Omental fat pad (tissue), 4 donors: ENCODE data around the gene NIM1K. TPM values are rescaled to one million over a fixed set of nuclear protein-coding genes. Genes with fewer than 3 reads are reported as not detected.
"Not testable (repeated sequence)": the region's sequence is repeated elsewhere in the genome, so short reads cannot be mapped to it uniquely, and the experiment has no call there.

Experiments used
- ATAC-seq: fragments of 150-250 bp; one replicate; pipeline ENCODE4 v1.9.1; 2016; ENCODE audit warnings: mild to moderate bottlenecking, moderate library complexity; ENCODE audit not compliant: low FRiP score
- DNase-seq: peaks from one replicate; pipeline ENCODE4 v3.0.0-alpha.2; 2019; ENCODE audit warnings: low spot score
- total RNA-seq, 4 donors: library from RNA; depleted of rRNA; stranded (reverse); fragments of >200 nt; gene quantifications; one replicate each; pipeline ENCODE4 v1.1.0, GENCODE V29; 2016
- TF ChIP-seq, protein P1 (sequence below), 3 donors: fragments of 450-650 bp; IDR thresholded peaks; one replicate each; pipeline ENCODE4 v1.5.1; 2016 to 2017; ENCODE audit warnings: antibody characterized with exemption in 3 of 3, mild to moderate bottlenecking in 3 of 3, moderate library complexity in 2 of 3

NIM1K gene
- total RNA-seq, 4 donors from 2014 or later, result 0.12 to 0.79 (median 0.19) TPM; not detected in 1

DNA sequence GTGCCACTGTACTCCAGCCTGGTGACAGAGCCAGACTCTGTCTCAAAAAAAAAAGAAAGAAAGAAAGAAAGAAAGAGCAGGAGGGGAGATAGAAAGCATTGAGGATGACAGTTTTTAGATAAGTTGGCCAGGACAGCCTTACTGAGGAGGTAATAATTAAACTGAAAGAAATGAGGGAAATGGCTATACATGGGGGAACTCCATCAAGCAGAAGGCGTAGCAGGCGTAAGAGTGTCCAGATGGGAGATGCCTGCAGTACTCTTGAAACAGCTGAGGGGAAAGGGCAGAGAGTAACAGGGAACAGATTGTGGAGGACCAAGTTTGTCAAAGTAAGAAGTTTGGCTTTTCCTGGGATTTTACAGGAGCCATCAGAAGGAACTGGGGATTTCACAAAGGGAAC is 63.7 kb downstream of the NIM1K start:
- no peak for DNase-seq

DNA sequence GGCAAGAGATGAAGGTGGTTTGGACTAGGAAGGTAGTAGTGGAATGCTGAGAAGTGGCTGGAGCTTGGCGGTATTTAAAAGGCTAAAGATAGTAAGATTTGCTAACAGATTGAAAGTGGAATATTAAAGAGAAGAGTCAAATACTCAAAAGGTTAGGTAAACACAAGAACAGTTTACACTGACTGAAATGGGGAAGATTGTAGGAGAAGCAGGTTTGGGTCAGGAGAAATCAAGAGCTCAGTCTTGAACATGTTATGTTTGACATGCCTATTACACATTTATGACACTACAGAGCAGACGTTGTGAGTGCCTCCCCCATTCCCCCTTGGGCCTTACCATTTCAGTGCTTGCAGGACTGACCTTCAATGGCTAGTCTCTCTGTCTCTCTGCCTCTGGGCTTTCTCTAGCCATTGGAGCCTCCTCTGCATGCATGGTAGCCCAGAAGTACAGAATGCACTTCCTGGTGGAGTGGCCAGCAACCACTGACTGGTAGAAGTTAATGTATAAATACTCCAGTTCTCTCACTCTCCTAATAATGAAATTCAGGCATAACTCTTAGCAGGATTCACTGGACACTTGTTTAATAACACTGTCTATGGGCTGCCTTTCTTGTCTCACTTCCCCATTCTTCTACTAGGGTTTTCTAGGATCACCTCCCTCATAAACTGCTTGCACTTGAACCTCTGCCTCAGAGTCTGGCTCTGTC is 64.4 kb downstream of the NIM1K start:
- TF ChIP-seq, protein P1, sequence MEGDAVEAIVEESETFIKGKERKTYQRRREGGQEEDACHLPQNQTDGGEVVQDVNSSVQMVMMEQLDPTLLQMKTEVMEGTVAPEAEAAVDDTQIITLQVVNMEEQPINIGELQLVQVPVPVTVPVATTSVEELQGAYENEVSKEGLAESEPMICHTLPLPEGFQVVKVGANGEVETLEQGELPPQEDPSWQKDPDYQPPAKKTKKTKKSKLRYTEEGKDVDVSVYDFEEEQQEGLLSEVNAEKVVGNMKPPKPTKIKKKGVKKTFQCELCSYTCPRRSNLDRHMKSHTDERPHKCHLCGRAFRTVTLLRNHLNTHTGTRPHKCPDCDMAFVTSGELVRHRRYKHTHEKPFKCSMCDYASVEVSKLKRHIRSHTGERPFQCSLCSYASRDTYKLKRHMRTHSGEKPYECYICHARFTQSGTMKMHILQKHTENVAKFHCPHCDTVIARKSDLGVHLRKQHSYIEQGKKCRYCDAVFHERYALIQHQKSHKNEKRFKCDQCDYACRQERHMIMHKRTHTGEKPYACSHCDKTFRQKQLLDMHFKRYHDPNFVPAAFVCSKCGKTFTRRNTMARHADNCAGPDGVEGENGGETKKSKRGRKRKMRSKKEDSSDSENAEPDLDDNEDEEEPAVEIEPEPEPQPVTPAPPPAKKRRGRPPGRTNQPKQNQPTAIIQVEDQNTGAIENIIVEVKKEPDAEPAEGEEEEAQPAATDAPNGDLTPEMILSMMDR (IDR thresholded peaks at IDR 0.05), result no peak
- DNase-seq (no peak), ATAC-seq (no peak)

More for the DNA sequence above, 63.7 kb downstream of the NIM1K start:
- TF ChIP-seq, protein P1 (IDR thresholded peaks at IDR 0.05), result no peak
- ATAC-seq, result no peak

DNA sequence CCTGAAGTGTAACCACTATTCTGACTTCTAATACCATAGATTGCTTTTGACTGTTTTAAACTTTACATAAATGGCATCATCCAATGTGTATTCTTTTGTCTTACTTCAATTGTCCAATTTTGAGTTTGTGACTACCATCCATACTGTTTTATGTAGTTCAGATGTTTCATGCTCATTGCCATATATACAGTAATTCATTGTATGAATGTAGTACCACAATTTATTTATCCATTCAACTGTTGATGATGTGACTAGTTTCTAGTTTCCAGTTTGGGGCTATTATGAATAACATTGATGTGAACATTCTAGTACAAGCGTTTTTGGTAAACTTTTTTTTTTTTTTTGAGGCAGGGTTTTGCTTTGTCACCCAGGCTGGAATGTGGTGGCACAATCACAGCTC is 66.1 kb downstream of the NIM1K start:
- ATAC-seq (no peak), DNase-seq (no peak)
- TF ChIP-seq, protein P1 (IDR thresholded peaks at IDR 0.05), result no peak

DNA sequence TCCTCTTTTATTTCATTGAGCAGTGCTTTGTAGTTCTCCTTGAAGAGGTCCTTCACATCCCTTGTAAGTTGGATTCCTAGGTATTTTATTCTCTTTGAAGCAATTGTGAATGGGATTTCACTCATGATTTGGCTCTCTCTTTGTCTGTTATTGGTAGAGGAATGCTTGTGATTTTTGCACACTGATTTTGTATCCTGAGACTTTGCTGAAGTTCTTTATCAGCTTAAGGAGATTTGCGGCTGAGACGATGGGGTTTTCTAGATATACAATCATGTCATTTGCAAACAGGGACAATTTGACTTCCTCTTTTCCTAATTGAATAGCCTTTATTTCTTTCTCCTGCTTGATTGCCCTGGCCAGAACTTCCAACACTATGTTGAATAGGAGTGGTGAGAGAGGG is 70.2 kb downstream of the NIM1K start:
- not testable (repeated sequence) for ATAC-seq, DNase-seq

DNA sequence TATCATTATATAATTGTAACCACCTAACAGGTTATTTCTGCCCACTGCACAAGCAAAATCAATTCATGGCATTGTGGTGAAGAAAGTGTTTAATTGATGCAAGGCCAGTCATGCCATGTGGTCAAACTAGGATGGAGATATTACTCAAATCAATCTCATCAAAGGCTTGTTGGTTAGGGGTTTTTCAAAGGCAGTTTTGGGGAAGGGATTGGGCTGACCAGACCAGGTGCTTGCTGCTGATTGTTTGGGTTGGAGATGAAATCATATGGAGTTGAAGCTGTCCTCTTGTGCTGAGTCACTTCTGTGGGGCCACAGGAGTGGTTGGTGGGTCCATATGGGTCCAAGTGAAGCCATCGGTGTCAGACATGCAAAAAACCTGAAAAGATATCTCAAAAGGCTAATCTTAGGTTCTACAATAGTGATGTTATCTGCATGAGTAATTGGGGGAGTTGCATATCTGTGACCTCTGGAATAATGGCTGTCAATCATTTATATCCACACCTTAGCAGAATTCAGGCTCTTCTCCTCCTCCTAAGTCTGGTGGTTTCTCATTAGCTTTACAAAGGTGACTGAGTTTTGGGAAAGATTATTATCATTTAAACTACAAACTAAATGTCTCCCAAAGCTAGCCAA is 76.3 kb downstream of the NIM1K start:
- DNase-seq (no peak), ATAC-seq (no peak)
- TF ChIP-seq, protein P1 (IDR thresholded peaks at IDR 0.05), result no peak

DNA sequence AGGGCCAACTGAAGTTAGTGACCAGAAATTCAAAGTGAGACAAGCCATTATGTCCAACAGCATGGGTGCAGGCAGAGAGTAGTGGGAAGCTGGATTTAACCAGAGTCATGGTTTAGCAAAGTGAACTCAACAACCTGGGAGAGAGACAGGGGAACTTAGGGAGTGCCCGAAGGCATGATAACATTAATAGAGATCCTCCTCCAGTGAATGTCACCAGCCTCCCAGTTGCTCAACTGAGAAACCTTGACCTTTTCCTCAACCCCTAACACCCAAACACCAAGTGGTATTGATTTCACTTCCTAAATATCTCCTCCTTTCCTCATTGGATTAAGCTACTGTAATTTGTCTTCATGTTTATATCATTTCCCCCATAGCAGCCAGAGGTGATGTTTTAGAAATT is 78.6 kb downstream of the NIM1K start:
- TF ChIP-seq, protein P1 (IDR thresholded peaks at IDR 0.05), result no peak
- ATAC-seq, result no peak
- no peak for DNase-seq

DNA sequence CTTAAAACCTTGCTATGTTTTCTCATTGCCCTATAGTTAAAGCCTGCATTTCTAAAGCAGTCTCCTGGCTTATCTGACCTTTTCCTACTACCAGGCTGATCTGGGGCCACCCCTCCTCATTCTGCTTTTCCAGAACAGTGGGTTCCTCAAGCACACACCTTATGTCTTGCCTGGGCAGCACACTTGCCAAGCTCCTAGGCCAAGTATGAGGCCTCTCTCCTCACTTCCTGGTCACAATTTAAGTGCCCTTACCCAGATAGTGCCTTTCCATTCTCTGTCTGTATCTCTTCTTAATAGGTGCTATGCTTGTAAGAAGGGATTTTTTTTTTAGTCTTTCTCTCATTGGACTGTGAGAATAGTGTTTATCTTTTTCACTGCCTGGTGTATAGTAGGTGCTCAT is 81.5 kb downstream of the NIM1K start:
- TF ChIP-seq, protein P1 (IDR thresholded peaks at IDR 0.05), result no peak
- DNase-seq (no peak), ATAC-seq (no peak)
